Amygdala (tissue), 56 donors: Measurements from ENCODE around the gene PSD2.

Source experiments
- DNase-seq, 56 donors: peaks; one replicate each; lab custom pipeline; 2025; lab: John Stamatoyannopoulos, UW

The PSD2 gene

DNA sequence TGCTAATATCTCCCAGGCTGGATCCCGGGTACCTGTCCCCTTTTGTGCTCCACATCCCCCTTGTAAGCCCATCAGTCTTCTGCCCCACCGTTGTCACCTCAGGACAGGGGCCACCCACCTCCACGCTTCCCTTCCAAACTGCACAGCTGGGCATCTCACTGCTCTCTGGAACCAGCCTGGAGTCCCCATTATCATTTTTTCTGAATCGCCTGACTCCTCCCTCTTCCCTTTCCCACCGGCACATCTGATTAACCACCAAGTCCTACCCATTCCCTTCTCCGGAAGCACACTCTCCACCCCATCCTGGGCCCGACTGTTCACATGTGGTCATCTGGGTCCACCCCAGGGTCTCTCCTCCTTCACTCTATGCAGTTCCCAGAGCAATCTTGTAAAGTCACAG lies 53.9 kb downstream of the PSD2 start:
- DNase-seq, result no peak

DNA sequence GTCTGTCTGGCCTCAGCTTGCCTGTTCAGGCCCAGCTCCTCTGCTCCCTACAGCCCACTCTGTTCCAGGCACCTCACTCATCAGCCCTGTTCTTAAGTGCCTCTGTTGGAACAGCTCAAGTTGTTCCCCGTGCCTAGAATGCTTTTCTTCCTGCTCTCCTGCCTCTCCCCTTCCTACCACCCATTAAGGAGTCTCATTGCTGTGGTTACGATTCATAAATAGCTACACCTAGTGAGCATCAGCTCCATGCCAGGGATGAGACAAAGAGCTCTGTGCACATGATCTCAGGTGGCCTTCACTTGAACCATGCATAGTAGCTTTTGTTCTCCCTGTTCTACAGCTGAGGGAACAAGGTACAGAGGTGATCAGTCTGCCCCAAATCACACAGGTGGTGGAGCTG lies 54.3 kb downstream of the PSD2 start:
- DNase-seq, result no peak

DNA sequence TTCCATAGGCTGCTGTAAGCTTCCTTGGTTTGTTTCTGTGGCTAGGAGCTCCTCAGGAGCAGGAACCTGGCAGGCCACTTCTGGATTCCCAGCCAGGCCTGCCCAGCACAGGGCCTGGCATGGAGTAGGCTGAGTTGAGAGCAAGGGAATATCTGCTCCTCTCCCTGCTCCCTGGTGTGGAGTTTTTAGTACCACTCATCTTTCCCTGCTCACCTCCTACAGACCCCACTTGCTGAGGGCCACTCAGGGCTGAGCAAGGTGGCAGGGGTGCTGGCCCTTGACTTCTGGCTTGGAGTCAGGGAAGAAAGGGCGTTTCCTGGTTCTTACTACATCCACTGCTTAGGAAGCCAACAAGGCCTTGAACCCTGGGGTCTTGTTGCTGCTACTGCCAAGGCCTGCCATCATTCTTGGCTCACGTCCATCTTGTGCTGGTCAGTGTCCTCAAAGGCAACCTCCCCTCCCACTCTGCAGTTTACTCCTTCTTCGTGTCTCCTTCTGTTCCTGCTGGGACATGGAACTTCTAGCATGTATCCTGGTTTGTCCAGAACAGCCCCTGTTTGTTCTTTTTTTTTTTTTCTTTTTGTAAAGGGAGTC lies 54.9 kb downstream of the PSD2 start:
- DNase-seq, result peak in 1 of 56 donors; percentile 31

DNA sequence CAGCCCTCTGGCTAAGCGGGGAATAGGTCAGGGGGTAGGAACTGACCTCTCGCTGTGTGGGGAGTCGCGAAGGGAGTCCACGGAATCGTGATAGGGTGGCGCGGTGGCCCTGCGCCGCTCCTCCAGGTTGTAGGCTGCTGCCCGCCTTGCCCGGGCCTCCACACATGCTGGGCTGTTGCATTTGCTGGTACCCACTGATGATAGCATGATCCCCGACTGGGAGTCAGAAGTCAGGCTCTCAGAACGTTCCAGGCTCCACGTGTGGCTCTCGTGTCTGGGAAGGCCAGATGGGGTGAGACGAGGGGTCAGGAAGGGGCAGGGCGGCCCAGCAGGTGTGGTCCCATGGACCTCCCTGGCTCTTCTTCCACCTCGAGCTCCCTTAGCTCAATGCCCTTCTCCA lies 56.0 kb downstream of the PSD2 start:
- no peak for DNase-seq

DNA sequence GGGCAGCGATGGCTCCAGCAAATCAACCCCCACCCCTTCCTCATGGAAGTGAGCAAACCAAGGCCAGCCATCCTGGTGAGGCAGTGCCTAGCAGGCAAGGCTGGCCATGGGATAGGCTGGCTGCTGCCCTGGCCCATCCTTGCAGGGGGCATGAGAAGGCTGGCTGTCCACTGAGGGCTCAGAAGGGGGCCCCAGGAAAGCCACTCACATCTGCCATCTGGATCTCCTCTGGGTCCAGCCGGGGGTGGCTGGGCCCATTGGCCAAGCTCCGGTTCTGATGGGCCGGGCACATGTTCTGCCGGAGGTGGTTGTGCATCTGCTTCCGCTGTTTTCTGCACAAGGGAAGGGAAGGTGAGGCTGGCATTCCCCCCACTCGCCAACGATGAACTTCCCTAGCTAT lies 57.1 kb downstream of the PSD2 start:
- no peak for DNase-seq

DNA sequence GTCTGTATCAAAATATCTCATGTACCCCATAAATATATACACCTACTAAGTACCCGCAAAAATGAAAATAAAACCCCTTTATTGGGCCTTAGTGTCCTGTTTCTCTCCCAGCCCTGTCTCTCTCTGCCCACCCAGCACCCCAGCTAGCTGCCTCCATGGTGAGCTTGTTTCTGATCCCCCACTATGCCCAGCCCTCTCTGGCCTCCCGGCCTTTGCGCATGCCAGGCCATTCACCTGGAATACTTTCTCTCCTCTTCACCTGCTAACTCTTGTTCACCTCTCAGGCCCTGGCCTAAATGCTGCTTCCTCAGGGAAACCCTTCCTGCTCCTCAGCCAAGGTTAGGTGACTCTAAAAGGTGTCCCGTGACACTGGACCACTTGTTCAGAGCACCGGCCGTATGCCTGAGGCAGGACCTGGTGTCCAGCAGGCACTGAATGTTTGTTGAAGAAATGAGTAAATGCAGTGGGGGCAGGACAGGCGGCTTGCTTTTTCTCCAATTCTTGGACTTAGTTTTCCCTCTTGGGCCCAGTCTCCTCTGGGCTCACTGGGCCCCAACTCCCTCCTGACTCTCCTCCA lies 58.5 kb downstream of the PSD2 start:
- DNase-seq, result no peak

DNA sequence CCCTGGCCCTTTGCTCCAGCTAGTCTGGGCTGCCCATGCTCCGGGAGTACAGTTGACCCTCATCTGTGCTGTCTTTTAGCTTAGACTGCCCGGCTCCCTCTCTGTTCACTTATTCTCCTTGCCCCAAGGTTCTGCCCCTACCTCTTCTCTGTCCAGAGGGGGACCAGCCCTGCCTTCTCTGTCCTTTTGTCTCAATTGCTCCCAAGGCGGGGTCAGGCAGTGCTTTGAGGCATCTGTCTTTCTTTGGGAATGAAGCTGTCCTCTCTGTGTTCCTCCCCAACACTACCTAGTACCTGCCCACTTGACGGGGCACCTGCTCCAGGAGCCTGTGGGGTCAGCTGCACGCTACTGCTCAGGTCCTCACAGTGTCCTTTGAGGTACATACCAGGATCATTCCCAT lies 59.3 kb downstream of the PSD2 start:
- no peak for DNase-seq

DNA sequence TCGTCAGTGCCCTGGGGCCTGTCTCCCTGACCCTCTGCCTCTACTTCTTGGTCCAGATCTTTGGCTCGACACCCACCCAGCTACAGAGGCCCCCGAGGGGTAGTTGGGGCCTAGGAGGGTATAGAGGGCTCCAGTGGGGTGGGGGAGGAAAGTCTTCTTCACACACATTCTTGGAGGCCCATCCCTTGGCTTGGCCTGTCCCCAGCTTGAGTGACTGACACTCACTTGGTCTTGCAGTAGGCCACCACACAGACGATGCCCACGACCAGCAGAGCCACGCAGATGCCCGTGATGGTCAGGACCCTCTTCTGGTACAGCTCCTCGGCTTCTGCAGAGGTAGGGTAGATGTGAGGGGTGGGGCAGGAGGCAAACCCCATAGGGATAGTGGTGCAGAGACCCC lies 59.8 kb downstream of the PSD2 start:
- DNase-seq, result no peak

DNA sequence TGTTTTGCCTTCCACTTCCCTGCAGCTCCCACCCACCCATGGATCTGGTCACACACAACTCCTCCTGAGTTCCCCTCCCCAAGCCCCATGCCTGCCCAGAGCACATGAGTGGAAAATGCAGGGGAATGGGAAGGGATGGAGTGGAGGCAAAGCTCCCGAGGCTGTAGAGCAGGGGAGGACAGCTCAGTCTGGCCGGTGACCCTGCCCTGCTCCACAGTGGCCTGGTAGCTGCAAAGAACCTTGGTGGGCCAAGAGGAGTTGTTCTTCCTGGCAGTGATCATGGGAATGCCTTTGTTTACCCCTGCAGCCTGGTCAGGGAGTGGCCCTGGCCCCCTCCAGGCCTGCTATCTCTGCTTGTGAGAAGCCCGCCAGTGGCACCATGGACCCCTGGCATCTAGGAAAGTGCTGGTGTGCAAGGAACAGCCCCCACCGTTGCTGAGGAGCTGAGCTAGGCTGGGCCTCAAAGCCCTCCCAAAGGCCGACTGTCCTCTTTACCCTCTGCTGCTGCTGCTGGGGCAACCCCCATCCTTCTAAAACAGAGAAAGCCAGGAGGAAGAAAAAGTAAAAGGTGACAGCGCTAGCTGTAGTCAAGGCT lies 60.4 kb downstream of the PSD2 start:
- no peak for DNase-seq

DNA sequence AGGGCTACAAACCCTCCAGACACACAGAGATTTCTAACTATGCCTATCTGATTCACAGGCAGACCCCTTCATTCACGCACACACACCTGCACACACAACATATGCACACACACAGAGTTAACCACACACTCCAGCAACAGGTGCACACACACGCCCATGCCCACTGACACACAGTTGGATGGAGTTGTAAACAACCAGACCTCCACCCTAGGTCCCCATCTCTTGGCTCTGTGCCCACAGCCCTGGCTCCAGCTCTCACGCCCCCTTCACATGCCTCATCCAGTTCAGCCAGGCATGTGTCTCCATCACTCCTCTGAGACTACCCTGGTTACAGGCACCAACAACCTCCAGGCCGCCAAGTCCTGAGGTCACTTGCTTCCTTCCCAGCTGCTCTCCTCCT lies 61.1 kb downstream of the PSD2 start:
- DNase-seq, result no peak

DNA sequence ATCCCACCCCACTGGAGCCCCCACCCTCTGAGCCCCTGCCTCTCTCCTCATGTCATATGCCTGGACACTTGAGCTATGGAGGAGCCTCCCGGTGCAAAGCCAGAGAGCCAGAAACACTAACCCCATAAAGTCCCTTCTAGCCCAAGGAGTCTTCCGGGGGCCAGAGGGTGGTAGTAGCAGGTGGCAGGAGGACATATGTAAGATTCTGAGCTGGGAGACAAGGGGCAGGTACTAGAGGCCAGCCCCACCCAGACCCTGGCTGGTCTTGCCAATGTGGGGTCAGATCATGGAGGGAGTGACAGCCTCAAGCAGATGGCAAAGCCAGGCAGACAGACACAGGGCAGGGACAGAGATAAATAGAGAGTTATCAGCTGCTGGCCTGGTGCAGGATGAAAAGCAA lies 63.4 kb downstream of the PSD2 start:
- DNase-seq, result no peak

DNA sequence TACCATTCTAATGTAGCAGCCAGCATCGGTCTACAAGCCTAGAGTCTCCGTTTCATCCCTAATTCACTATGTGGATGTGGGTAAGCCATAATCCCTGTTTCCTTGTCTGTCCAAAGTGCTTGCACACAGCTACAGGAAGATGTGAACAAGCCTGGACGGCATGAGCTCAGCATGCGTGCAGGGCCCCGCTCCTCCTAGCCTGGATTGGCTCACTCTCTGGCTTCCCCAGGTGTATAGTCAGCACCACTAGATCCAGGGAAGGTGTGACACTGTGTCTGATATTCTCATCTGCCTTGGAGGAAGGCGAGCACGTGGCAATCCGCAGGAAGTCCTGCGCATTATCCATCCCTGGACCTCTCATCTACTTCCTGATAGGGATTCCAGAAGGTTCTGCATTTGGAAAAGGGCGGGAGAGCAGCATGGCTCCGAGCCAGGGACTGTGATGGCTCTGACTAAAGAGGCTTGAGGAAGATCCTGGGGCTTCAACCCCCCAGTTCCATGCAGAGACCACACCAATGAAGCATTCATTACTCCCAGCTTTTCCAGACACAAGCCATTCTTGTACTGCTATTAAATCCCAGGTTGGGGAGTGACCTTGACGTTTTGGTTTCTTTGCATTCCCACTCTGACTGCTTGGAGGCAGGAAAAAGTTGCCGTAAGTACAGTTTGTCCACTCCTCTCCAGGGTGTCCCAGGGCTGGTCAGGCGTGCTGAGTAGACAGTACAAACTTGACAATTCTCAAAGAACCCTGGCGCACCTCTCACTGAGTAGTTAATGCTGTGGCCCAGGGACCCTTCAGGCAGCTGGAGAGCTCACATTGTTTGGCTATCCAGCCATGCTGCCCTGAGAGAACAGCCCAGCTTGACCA lies 65.6 kb downstream of the PSD2 start:
- no peak for DNase-seq

DNA sequence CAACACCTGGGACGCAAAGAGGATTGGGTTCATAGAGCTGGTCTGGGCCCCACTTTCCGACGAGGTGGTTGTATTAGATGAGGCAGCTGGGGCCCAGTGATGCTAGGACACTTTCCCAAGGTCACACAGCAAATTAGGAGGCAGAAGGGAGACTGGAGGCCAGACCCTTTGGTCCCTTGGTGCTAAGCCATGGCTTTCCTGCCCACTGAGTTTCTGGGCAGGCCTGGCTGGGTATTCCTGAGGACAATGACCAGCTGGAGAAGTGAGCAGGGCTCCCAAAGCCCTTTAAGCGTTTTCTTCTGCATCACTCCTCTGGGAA lies 66.2 kb downstream of the PSD2 start:
- DNase-seq, result no peak

DNA sequence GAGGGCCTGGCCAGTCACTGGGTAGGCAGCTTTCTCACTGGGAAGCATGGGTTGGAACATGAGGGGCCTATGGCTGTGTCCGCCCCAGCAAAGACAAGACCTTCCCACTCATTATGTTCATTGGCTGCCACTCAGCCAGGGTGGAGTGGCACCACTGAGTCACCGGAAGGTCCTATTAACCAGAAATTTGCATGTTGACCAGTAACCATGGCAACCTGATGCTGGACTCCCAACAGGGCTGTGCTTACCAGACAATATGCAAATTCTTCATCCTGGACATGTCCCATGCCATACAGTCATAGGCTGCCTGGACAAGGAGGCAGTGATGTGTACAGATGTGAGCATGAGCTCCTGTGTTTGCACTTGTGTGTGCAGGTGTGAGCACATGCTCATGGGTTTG lies 66.7 kb downstream of the PSD2 start:
- DNase-seq, result peak in 1 of 56 donors; percentile 14

DNA sequence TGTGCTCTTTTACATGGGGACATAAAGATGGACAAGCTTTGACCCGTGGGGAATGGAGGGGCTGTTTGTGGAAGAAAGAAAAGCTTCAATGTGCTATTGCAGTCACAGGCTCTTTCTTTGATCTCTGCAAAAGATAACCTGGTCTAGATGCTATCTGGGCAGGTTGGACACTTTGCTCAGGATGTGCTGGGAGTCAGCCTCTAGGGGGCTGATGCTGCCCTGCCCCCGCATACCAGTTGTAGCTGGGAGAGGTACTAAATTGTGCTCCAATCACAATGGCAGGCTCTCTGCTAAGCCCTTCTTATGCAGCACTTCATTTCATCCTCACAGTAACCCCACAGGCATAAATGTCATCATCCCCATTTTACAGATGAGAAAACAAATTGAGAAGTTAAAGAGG lies 67.2 kb downstream of the PSD2 start:
- no peak for DNase-seq

DNA sequence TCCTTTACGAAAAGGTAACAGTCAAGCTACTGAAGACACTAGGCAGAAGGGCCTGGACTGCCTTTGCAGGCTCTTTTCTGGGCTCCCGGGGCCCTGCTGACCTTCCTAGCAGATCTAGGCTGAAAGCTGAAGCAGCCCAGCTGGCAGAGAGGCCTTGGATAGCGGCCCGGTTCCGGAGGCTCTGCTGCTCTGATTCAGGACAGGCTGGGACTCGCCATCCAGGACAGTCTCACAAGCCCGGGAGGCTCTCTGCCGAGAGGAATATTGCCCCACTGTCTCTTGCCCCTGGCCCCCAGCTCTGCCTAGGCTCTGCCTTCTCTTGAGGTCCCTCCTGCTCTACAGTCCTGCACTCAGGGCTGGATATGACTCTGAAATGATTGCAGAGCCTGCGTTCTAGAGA lies 67.8 kb downstream of the PSD2 start:
- peak in 53 of 56 donors; percentile 13 to 89 (median 62) for DNase-seq

DNA sequence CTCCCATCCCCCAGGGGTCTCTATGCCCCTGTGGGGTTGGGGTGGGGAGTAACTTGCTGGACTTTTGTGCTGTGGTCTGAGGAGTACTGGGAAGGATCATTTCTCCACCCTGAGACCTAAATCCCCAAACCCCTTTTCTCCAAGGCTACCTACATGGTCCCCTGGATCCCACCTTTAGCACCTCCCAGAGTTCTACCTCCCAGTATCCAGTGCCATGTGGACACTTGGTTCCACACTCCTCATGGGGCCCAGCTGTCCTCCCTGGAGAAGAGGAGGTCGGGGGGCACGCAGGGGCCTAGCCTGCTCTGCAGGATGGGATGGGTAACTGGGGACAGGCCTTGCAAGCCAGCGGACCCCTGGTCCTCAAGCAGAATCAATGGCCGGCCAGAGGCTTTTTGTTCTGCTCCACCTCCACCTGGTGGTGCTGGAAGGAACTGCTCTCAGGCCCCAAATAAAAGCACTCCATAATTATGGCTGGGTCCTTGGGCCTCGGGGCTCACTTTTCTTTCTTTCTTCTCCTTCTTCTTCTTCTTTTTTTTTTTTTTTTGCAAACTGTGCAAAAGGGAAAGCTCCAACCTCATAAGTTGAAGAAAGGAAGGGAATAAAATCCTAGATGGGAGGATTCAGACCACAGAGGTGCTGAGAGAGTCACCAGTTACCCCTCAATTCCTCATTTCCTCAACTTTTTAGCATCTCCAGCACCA lies 68.4 kb downstream of the PSD2 start:
- DNase-seq, result peak in 49 of 56 donors; percentile 9 to 83 (median 44)

DNA sequence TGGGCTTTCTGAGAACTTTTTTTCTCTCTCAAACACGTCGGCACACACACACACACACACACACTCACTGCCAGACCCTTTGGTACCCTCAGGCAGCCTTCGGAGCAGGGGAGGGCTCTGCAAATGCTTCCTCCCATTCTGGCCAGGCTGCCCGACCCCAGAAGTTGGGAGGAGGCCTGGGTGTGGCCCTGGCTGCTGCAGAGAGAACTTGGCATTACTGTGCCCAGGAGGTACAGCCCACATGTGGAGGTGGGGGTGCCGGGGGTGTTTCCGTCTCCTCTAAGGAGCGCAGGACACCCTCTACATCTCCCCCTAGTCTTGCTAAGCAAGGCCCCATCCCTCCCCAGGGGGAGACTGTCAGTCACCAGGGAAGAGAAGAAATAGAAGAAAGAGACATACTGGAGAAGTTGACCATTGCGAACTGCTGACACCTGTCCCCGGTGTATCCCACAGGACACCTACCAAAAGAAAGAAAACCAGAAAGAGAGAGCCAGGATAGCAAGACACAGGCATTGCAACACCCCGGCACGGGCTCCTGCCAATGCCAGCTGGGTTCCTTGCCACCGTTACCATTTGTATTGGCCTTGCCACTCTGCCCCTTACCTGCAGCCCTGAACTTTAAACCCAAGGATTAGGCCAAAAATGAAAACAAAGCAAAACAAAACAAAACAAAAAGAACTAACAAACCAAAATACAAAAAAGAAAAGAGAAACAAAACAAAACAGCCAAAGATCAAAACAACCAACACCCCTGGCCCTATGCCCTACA lies 69.3 kb downstream of the PSD2 start:
- DNase-seq, result no peak

DNA sequence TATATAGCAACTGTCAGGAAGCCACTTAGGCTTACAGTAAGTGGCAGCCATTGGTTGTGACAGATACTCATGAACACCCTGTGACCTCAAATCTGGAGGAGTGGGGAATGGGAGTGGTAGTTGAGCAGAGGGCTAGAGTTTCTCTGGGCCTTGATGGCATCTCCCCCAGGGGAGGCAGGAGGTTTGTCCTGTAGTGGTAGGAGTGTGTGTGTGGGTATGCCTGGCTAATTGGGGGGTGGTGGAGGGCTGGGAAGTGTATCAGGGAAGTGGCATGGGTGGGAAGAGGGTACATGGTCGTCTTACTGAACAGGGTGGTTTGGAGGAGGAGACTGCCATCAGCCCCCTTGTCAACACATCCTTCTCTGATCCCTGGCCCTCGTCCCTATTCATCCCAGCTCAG lies 71.5 kb downstream of the PSD2 start:
- DNase-seq, result no peak

DNA sequence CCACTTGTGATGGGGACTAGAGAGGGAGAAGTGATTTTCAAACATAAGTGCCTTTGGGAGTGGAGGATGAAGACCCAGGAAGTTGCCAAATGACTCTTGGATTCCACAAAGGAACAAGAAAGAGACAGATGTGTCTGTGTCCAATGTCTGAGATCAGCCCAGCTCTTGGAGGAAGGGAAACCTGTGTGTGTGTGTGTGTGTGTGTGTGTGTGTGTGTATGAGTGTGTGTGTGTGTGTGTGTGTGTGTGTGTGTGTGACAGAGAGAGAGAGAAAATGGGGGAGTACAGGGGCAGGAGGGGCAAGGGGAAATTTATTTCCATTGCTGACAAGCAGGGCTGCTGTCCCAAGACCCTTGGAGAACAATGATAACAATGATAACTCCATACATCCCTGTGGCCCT lies 72.0 kb downstream of the PSD2 start:
- no peak for DNase-seq
